Neural crest cell (in vitro differentiated cells): Measurements from ENCODE around the gene NOX1. TPM values are rescaled to one million over a fixed set of nuclear protein-coding genes. Genes with fewer than 3 reads are reported as not detected.

ENCODE experiments used
- DNase-seq: peaks from one replicate; pipeline ENCODE4 v3.0.0; 2021; ENCODE audit warnings: low read depth, mixed read lengths, low spot score
- H3K27ac Mint-ChIP-seq: one replicate; pipeline ENCODE4 v1.8.0; 2021; ENCODE audit warnings: mild to moderate bottlenecking, mixed read lengths; ENCODE audit not compliant: unreplicated experiment
- H3K27me3 Mint-ChIP-seq: 2 replicates; pipeline ENCODE4 v1.8.0; 2021; ENCODE audit warnings: low read depth, mild to moderate bottlenecking, mixed read lengths
- H3K36me3 Mint-ChIP-seq: 2 replicates; pipeline ENCODE4 v1.8.0; 2021; ENCODE audit warnings: low read depth, mild to moderate bottlenecking, mixed read lengths
- H3K4me1 Mint-ChIP-seq: 2 replicates; pipeline ENCODE4 v1.8.0; 2021; ENCODE audit warnings: mixed read lengths
- H3K4me3 Mint-ChIP-seq: one replicate; pipeline ENCODE4 v1.8.0; 2021; ENCODE audit warnings: mild to moderate bottlenecking, mixed read lengths
- H3K9me3 Mint-ChIP-seq: 2 replicates; pipeline ENCODE4 v1.8.0; 2021; ENCODE audit warnings: mixed read lengths
- CTCF ChIP-seq: fragments of 200-600 bp; sonication (generic); conservative IDR thresholded peaks from 2 replicates; pipeline ENCODE4 v1.5.0; 2021; ENCODE audit warnings: antibody characterized with exemption, mild to moderate bottlenecking
- total RNA-seq: library from RNA; stranded (reverse); gene quantifications from 2 replicates; pipeline ENCODE4 v1.2.1, GENCODE V29; 2021

Gene NOX1
- total RNA-seq, 1 donor from 2014 or later, result not detected

- H3K27ac Mint-ChIP-seq, result no peak overlapping the region
- H3K36me3 Mint-ChIP-seq, result no peaks in the 10 kb centered on the region
- DNase-seq, result no peak
- no peak for TF ChIP-seq CTCF
- H3K9me3 Mint-ChIP-seq, result no peaks in the 10 kb centered on the region
- H3K4me3 Mint-ChIP-seq, result no peak overlapping the region
- no peaks in the 10 kb centered on the region for H3K27me3 Mint-ChIP-seq
- H3K4me1 Mint-ChIP-seq, result peaks cover 7% of the 10 kb centered on the region
Observed at GRCh38 chrX:100868273-100868672, 5.9 kb downstream of the NOX1 start.

GRCh38 chrX:100864657-100865391 lies 9.3 kb downstream of the NOX1 start:
- Mint-ChIP-seq H3K4me3 (no peak overlapping the region), H3K36me3 (no peaks in the 10 kb centered on the region), H3K27me3 (peaks cover 2% of the 10 kb centered on the region), H3K4me1 (peaks cover 7% of the 10 kb centered on the region), H3K27ac (no peak overlapping the region), H3K9me3 (no peaks in the 10 kb centered on the region)
- DNase-seq, result no peak
- no peak for TF ChIP-seq CTCF

GRCh38 chrX:100863326-100863864 lies 10.8 kb downstream of the NOX1 start:
- no peak for DNase-seq
- H3K4me1 Mint-ChIP-seq, result peaks cover 7% of the 10 kb centered on the region
- H3K27me3 Mint-ChIP-seq, result peaks cover 5% of the 10 kb centered on the region
- H3K4me3 Mint-ChIP-seq, result no peak overlapping the region
- no peaks in the 10 kb centered on the region for H3K9me3 Mint-ChIP-seq
- H3K27ac Mint-ChIP-seq, result no peak overlapping the region
- no peak for TF ChIP-seq CTCF
- no peaks in the 10 kb centered on the region for H3K36me3 Mint-ChIP-seq

- Mint-ChIP-seq H3K36me3 (no peaks in the 10 kb centered on the region), H3K4me3 (no peak overlapping the region), H3K4me1 (no peaks in the 10 kb centered on the region), H3K27ac (no peak overlapping the region), H3K27me3 (no peaks in the 10 kb centered on the region), H3K9me3 (peaks cover 11% of the 10 kb centered on the region)
- no peak for TF ChIP-seq CTCF
- DNase-seq, result no peak
Observed at GRCh38 chrX:100852810-100853209, 21.3 kb downstream of the NOX1 start.

- DNase-seq, result no peak
- peaks cover 7% of the 10 kb centered on the region for H3K9me3 Mint-ChIP-seq
- no peaks in the 10 kb centered on the region for H3K4me1 Mint-ChIP-seq
- H3K36me3 Mint-ChIP-seq, result peaks cover 3% of the 10 kb centered on the region
- TF ChIP-seq CTCF, result no peak
- no peak overlapping the region for H3K27ac Mint-ChIP-seq
- H3K27me3 Mint-ChIP-seq, result no peaks in the 10 kb centered on the region
- no peak overlapping the region for H3K4me3 Mint-ChIP-seq
Observed at GRCh38 chrX:100850317-100850716, 23.8 kb downstream of the NOX1 start.
